GM12873 (cell line): Measurements from ENCODE around the gene PDE8B.

Experiments
- TF ChIP-seq, protein P1 (sequence below): IDR thresholded peaks from 2 replicates; pipeline ENCODE4 v1.5.1; 2012; ENCODE audit warnings: low read depth, mild to moderate bottlenecking, moderate library complexity, low read length, control low read depth; ENCODE audit not compliant: insufficient read depth; ENCODE audit errors: missing control alignments

Gene PDE8B

DNA sequence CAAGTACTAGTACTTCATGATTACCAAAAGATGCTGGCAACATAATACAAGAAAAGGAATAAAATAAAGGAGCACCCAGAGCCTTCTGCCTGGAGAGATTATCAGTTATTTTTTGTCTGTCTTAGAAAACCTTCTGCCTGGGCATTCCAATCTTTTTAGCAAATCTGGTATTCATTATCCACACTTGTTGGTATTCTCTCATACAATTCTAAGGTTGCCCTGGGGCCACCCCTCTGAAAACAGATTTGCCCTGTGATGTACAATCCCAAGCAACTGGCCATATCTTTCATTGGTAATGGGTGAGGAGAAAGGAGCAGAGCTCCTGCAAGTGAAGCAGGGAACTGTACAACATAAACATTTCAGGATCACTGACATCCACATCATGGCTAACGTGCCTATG, 233.9 kb downstream of the PDE8B start:
- TF ChIP-seq, protein P1, sequence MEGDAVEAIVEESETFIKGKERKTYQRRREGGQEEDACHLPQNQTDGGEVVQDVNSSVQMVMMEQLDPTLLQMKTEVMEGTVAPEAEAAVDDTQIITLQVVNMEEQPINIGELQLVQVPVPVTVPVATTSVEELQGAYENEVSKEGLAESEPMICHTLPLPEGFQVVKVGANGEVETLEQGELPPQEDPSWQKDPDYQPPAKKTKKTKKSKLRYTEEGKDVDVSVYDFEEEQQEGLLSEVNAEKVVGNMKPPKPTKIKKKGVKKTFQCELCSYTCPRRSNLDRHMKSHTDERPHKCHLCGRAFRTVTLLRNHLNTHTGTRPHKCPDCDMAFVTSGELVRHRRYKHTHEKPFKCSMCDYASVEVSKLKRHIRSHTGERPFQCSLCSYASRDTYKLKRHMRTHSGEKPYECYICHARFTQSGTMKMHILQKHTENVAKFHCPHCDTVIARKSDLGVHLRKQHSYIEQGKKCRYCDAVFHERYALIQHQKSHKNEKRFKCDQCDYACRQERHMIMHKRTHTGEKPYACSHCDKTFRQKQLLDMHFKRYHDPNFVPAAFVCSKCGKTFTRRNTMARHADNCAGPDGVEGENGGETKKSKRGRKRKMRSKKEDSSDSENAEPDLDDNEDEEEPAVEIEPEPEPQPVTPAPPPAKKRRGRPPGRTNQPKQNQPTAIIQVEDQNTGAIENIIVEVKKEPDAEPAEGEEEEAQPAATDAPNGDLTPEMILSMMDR, result no peak

- TF ChIP-seq, protein P1, result no peak
Measured at GRCh38 chr5:77448831-77449230, 238.4 kb downstream of the PDE8B start.

GRCh38 chr5:77449277-77449676, 238.8 kb downstream of the PDE8B start:
- TF ChIP-seq, protein P1, result no peak

DNA sequence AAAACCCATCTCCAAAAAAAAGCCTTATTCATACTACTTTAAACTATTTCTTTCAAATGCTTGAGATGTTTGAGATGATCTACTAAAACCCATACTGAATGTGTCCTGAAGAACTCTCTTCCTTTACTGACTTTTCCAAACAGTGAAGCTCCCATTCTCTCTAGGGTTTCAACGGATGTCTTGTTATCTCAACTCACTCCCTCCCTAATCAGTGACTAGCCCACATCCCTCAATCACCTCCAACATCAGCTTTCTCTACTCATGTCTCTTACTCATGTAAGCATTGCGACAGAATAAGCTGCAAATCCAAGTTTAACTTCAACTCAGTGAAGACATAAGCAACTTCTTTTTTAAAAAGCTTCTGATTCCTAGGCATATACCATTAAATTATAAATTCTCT, 239.5 kb downstream of the PDE8B start:
- TF ChIP-seq, protein P1, result no peak

DNA sequence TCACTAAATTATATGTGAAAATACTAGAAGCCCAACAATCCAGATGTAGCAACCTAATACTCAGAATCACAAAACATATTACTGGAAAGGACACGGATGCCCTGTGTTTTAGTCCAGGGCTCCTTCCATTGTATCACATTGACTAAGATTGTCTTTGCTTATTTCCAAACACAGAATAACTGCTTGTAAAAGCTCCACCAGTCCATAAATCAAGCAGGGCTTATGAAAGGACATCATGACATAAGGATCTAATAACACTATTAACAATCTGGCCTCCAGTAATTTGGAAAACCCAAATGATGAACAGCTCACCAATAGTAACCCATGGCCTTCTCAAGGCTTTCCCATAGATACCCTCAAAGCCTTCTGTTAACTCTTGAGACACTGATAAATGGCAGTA, 241.9 kb downstream of the PDE8B start:
- TF ChIP-seq, protein P1, result no peak

- TF ChIP-seq, protein P1, result no peak
Measured at GRCh38 chr5:77454123-77454522, 243.6 kb downstream of the PDE8B start.

DNA sequence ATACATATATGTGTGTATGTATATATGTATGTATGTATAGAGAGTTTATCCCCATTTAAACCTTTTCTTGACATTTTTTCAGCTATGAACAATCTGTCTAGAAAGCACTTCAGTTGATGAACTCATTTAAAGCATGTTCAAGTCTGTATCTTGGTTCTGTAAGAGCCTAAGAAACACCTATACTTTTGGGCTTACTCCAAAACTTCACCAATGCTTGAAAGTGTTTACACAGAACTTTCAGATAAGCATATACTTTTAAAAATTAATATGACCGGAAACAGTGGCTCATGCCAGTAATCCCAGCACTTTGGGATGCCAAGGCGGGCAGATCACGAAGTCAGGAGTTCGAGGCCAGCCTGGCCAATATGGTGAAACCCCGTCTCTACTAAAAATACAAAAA, 250.8 kb downstream of the PDE8B start:
- TF ChIP-seq, protein P1, result no peak

GRCh38 chr5:77463905-77464304, 253.4 kb downstream of the PDE8B start:
- TF ChIP-seq, protein P1, result no peak
